H1 (cell line): ENCODE results near the gene THRB. TPM values are rescaled to one million over a fixed set of nuclear protein-coding genes. Genes with fewer than 3 reads are reported as not detected.

Experiments
- CTCF ChIA-PET: fragments of 300-600 bp; sonication (Branson Sonifier 250); formaldehyde crosslinking; loops from one replicate; lab custom pipeline; 2021; ENCODE audit not compliant: partially characterized antibody; lab: Charles Lee
- POLR2A ChIA-PET: fragments of 300-600 bp; sonication (Branson Sonifier 250); formaldehyde crosslinking; loops from one replicate; lab custom pipeline; 2021; ENCODE audit warnings: inconsistent platforms; ENCODE audit not compliant: partially characterized antibody; lab: Charles Lee
- DNase-seq, 2 experiments: peaks; one replicate each; pipeline versions ENCODE4 v3.0.0 to v3.0.0-alpha.2; 2010 to 2022; ENCODE audit warnings: low spot score in 2 of 2, low read depth in 1 of 2, mixed read lengths in 1 of 2
- FAIRE-seq: peaks from 2 replicates; lab custom pipeline; 2011; peaks lifted over from hg19 to GRCh38; lab: Jason Lieb, UNC
- H2AFZ ChIP-seq: 2 replicates; pipeline ENCODE4 v1.8.1; 2012; ENCODE audit warnings: low read length, inconsistent platforms
- H2AK5ac ChIP-seq: 2 replicates; pipeline ENCODE4 v1.6.1; 2013; ENCODE audit warnings: low read depth, low read length
- H2BK120ac ChIP-seq: replicated peaks from 2 replicates; pipeline ENCODE3; 2013; ENCODE audit warnings: low read depth, low read length, inconsistent platforms
- H2BK12ac ChIP-seq: 2 replicates; pipeline ENCODE4 v1.6.1; 2013; ENCODE audit warnings: low read depth, low read length
- H2BK15ac ChIP-seq: 2 replicates; pipeline ENCODE4 v1.6.1; 2013; ENCODE audit warnings: low read length
- H2BK20ac ChIP-seq: 2 replicates; pipeline ENCODE4 v1.6.1; 2013; ENCODE audit warnings: low read length
- H2BK5ac ChIP-seq: 2 replicates; pipeline ENCODE4 v1.6.1; 2013; ENCODE audit warnings: low read depth, low read length
- H3K14ac ChIP-seq: 2 replicates; pipeline ENCODE4 v1.6.1; 2013; ENCODE audit warnings: inconsistent platforms; ENCODE audit not compliant: insufficient read length
- H3K18ac ChIP-seq: 2 replicates; pipeline ENCODE4 v1.6.1; 2013; ENCODE audit warnings: low read length; ENCODE audit errors: extremely low read depth
- H3K23ac ChIP-seq: 2 replicates; pipeline ENCODE4 v1.6.1; 2013; ENCODE audit warnings: inconsistent platforms; ENCODE audit not compliant: insufficient read length
- H3K23me2 ChIP-seq: 2 replicates; pipeline ENCODE4 v1.6.1; 2013; ENCODE audit warnings: low read depth, low read length
- H3K27ac ChIP-seq: 2 replicates; pipeline ENCODE4 v1.6.1; 2011; ENCODE audit warnings: low read depth, low read length, inconsistent platforms
- H3K27me3 ChIP-seq, 4 experiments: replicated peaks in 1 of 4; 1 replicate in 1 of 4; 2 replicates in 3 of 4; pipeline versions ENCODE4 v1.6.1 to v1.8.1; 2011 to 2013; ENCODE audit warnings: low read length in 3 of 4, mild to moderate bottlenecking in 3 of 4, inconsistent platforms in 2 of 4, mixed read lengths in 2 of 4, moderate library complexity in 1 of 4; ENCODE audit not compliant: control insufficient read depth in 3 of 4, insufficient read depth in 3 of 4; ENCODE audit errors: extremely low read depth in 1 of 4
- H3K36me3 ChIP-seq, 4 experiments: 2 replicates each; pipeline versions ENCODE4 v1.6.1 to v1.8.1; 2011 to 2013; ENCODE audit warnings: mild to moderate bottlenecking in 4 of 4, low read length in 3 of 4, moderate library complexity in 2 of 4, control low read depth in 1 of 4, inconsistent platforms in 1 of 4; ENCODE audit not compliant: insufficient read depth in 4 of 4, control insufficient read depth in 2 of 4
- H3K4ac ChIP-seq: replicated peaks from 2 replicates; pipeline ENCODE3; 2013; ENCODE audit warnings: low read length, low read depth, mixed read lengths, inconsistent platforms; ENCODE audit not compliant: insufficient read length
- H3K4me1 ChIP-seq, 4 experiments: replicated peaks in 1 of 4; 1 replicate in 1 of 4; 2 replicates in 3 of 4; pipeline versions ENCODE4 v1.6.1 to v1.8.1; 2011 to 2013; ENCODE audit warnings: low read length in 3 of 4, inconsistent platforms in 2 of 4, mixed read lengths in 1 of 4; ENCODE audit not compliant: insufficient read depth in 4 of 4, control insufficient read depth in 3 of 4
- H3K4me2 ChIP-seq, 2 experiments: 2 replicates each; pipeline versions ENCODE4 v1.6.1 to v1.8.1; 2011 to 2013; ENCODE audit warnings: low read depth in 2 of 2, low read length in 2 of 2, control low read depth in 1 of 2, inconsistent platforms in 1 of 2, mild to moderate bottlenecking in 1 of 2; ENCODE audit not compliant: insufficient read depth in 1 of 2
- H3K4me3 ChIP-seq, 4 experiments: fragments of 200-600, 300-600 bp in 1 of 4; sonication (generic), shearing (Covaris generic), sonication (Bioruptor Twin) in 1 of 4; 2 replicates each; pipeline versions ENCODE4 v1.5.1 to v1.8.1; 2011 to 2016; ENCODE audit warnings: low read length in 4 of 4, low read depth in 3 of 4, control low read depth in 2 of 4, inconsistent platforms in 2 of 4, mild to moderate bottlenecking in 2 of 4, mixed read lengths in 1 of 4, moderate library complexity in 1 of 4; ENCODE audit not compliant: insufficient read depth in 2 of 4; ENCODE audit errors: extremely low read depth in 1 of 4
- H3K56ac ChIP-seq: replicated peaks from 2 replicates; pipeline ENCODE3; 2013; ENCODE audit warnings: low read depth, mild to moderate bottlenecking, mixed read lengths, low read length, inconsistent platforms; ENCODE audit not compliant: insufficient read length
- H3K79me1 ChIP-seq: 2 replicates; pipeline ENCODE4 v1.6.1; 2013; ENCODE audit warnings: low read depth, low read length, control low read depth
- H3K79me2 ChIP-seq, 2 experiments: 2 replicates each; pipeline versions ENCODE4 v1.6.1 to v1.8.1; 2012 to 2013; ENCODE audit warnings: low read length in 2 of 2, mild to moderate bottlenecking in 2 of 2, inconsistent platforms in 1 of 2; ENCODE audit not compliant: insufficient read depth in 2 of 2, control insufficient read depth in 1 of 2
- H3K9ac ChIP-seq, 4 experiments: replicated peaks in 1 of 4; 1 replicate in 1 of 4; 2 replicates in 3 of 4; pipeline versions ENCODE4 v1.6.1 to v1.8.1; 2011 to 2013; ENCODE audit warnings: low read depth in 3 of 4, low read length in 3 of 4, control low read depth in 2 of 4, mild to moderate bottlenecking in 2 of 4, moderate library complexity in 2 of 4, inconsistent platforms in 1 of 4; ENCODE audit errors: extremely low read depth in 1 of 4
- H3K9me3 ChIP-seq, 2 experiments: 2 replicates each; pipeline versions ENCODE4 v1.6.1 to v1.8.1; 2012 to 2013; ENCODE audit warnings: mild to moderate bottlenecking in 2 of 2, moderate library complexity in 2 of 2, control low read depth in 1 of 2, inconsistent platforms in 1 of 2, low read depth in 1 of 2, low read length in 1 of 2, mixed read lengths in 1 of 2; ENCODE audit not compliant: insufficient read depth in 2 of 2
- H4K20me1 ChIP-seq, 2 experiments: replicated peaks in 1 of 2; 2 replicates each; pipeline versions ENCODE3 to v1.8.1; 2011 to 2013; ENCODE audit warnings: inconsistent platforms in 2 of 2, low read length in 2 of 2, mild to moderate bottlenecking in 1 of 2; ENCODE audit not compliant: insufficient read depth in 2 of 2, control insufficient read depth in 1 of 2
- H4K5ac ChIP-seq: 2 replicates; pipeline ENCODE4 v1.6.1; 2013; ENCODE audit warnings: low read length, low read depth, mixed read lengths, inconsistent platforms; ENCODE audit not compliant: insufficient read length
- H4K8ac ChIP-seq: 2 replicates; pipeline ENCODE4 v1.8.0; 2013; ENCODE audit warnings: mild to moderate bottlenecking, moderate library complexity, low read length, inconsistent platforms; ENCODE audit not compliant: insufficient read depth; ENCODE audit errors: extremely low read depth
- H4K91ac ChIP-seq: replicated peaks from 2 replicates; pipeline ENCODE3; 2013; ENCODE audit warnings: low read length, mixed read lengths, inconsistent platforms; ENCODE audit not compliant: insufficient read length
- BRCA1 ChIP-seq: IDR thresholded peaks from 2 replicates; pipeline ENCODE4 v1.6.1; 2012; ENCODE audit warnings: low read depth, low read length, improper control_type of control experiment
- CBX5 ChIP-seq: fragments of 300-800, 300-1000 bp; sonication (generic); IDR thresholded peaks from 2 replicates; pipeline ENCODE4 v1.7.1; 2016; ENCODE audit warnings: antibody characterized with exemption, low read length, low read depth
- EP300 ChIP-seq, 2 experiments: IDR thresholded peaks; 1 replicate in 1 of 2; 2 replicates in 1 of 2; pipeline ENCODE4 v1.6.1; 2011 to 2012; ENCODE audit warnings: low read depth in 2 of 2, low read length in 2 of 2, mild to moderate bottlenecking in 2 of 2, borderline replicate concordance in 1 of 2, inconsistent platforms in 1 of 2, moderate library complexity in 1 of 2
- KDM1A ChIP-seq: fragments of 200-600, 300-600 bp; sonication (generic); IDR thresholded peaks from 2 replicates; pipeline ENCODE4 v1.7.1; 2016; ENCODE audit warnings: mild to moderate bottlenecking, low read length, borderline replicate concordance
- NRF1 ChIP-seq: IDR thresholded peaks from 2 replicates; pipeline ENCODE4 v1.6.1; 2011; ENCODE audit warnings: mild to moderate bottlenecking, low read depth, low read length, improper control_type of control experiment
- POLR2A ChIP-seq, 2 experiments: IDR thresholded peaks; 1 replicate in 1 of 2; 2 replicates in 1 of 2; pipeline ENCODE4 v1.6.1; 2011; ENCODE audit warnings: low read depth in 2 of 2, low read length in 2 of 2, mild to moderate bottlenecking in 2 of 2; ENCODE audit errors: control extremely low read depth in 1 of 2
- RAD21 ChIP-seq, 2 experiments: IDR thresholded peaks in 1 of 2; conservative IDR thresholded peaks in 1 of 2; 2 replicates each; pipeline ENCODE4 v1.6.1; 2011; ENCODE audit warnings: low read depth in 2 of 2, low read length in 2 of 2, improper control_type of control experiment in 1 of 2, inconsistent platforms in 1 of 2, mild to moderate bottlenecking in 1 of 2, moderate library complexity in 1 of 2
- SP1 ChIP-seq: IDR thresholded peaks from 2 replicates; pipeline ENCODE4 v1.6.1; 2011; ENCODE audit warnings: low read depth, low read length
- SP4 ChIP-seq: IDR thresholded peaks from 2 replicates; pipeline ENCODE4 v1.6.1; 2012; ENCODE audit warnings: low read length, inconsistent platforms
- SUZ12 ChIP-seq: fragments of 200-600 bp; sonication (generic); IDR thresholded peaks from 2 replicates; pipeline ENCODE4 v1.6.1; 2012; ENCODE audit warnings: mild to moderate bottlenecking, inconsistent platforms, low read length, moderate library complexity, mixed read lengths
- TAF7 ChIP-seq: optimal IDR thresholded peaks from 2 replicates; pipeline ENCODE3; 2011; ENCODE audit warnings: low read depth, mild to moderate bottlenecking, inconsistent platforms, low read length, moderate library complexity, borderline replicate concordance
- WGBS, 2 experiments: shearing (Covaris generic) in 1 of 2; methylation state at CpG; one replicate each; pipeline versions ENCODE4 v1.1.6 to v1.1.7; 2013 to 2015; ENCODE audit warnings: low lambda C conversion rate in 2 of 2, mixed read lengths in 2 of 2, inconsistent platforms in 1 of 2, low coverage in 1 of 2, missing lambda C conversion rate in 1 of 2; ENCODE audit not compliant: insufficient replicate concordance in 2 of 2, insufficient coverage in 1 of 2, insufficient read length in 1 of 2; ENCODE audit errors: extremely low coverage in 1 of 2, missing lambda C conversion rate in 1 of 2; 5-methylcytosine and 5-hydroxymethylcytosine counted together
- polyA plus RNA-seq, 7 experiments: library from polyadenylated mRNA; depleted of rRNA in 3 of 7; stranded (reverse) in 5 of 7; unstranded in 2 of 7; fragments of >200 nt in 5 of 7; fragments of 200-250 nt in 2 of 7; gene quantifications; 1 replicate in 5 of 7; 2 replicates in 1 of 7; 4 replicates in 1 of 7; pipeline versions ENCODE4 v1.2.1 to v1.2.3, GENCODE V29; 2011 to 2013; ENCODE audit warnings: missing spikeins in 2 of 7, mixed read lengths in 2 of 7
- total RNA-seq: library from RNA; stranded (reverse); fragmentation: NEBNext Ultra II Directional; extraction: Animal tissue kit (Norgen Biotek cat#: 25700); gene quantifications from 2 replicates; pipeline ENCODE4 v1.2.1, GENCODE V29; 2021

The THRB gene
- total and polyA plus RNA-seq, 2 of the 8 experiments (the other 6 are each of a cell fraction or from before 2014, with no cell fraction given) = 0.98 to 3.9 TPM

GRCh38 chr3:24336101-24336500 is 158.5 kb downstream of the THRB start:
- Histone ChIP-seq H3K23me2 (no peaks in the 10 kb centered on the region), H3K9me3 (no peaks in the 10 kb centered on the region), H3K4ac (no peak overlapping the region), H4K20me1 (no peaks in the 10 kb centered on the region), H4K91ac (no peak overlapping the region), H3K4me1 (no peaks in the 10 kb centered on the region), H3K18ac (no peak overlapping the region), H3K4me3 (no peak overlapping the region), H2BK5ac (no peak overlapping the region), H4K5ac (no peak overlapping the region), H2AFZ (no peak overlapping the region), H3K56ac (no peak overlapping the region), H3K27me3 (no peaks in the 10 kb centered on the region), H2AK5ac (no peak overlapping the region), H3K36me3 (no peaks in the 10 kb centered on the region), H3K4me2 (no peak overlapping the region), H3K14ac (no peak overlapping the region), H3K79me1 (no peaks in the 10 kb centered on the region), H2BK15ac (no peak overlapping the region), H3K79me2 (no peaks in the 10 kb centered on the region), H4K8ac (no peak overlapping the region), H2BK12ac (no peak overlapping the region), H2BK20ac (no peak overlapping the region), H3K23ac (no peak overlapping the region), H3K27ac (no peak overlapping the region), H3K9ac (no peak overlapping the region), H2BK120ac (no peak overlapping the region)
- no peak for FAIRE-seq
- DNase-seq = no peak
- no peak for TF ChIP-seq TAF7
- TF ChIP-seq SP1 = no peak
- no peak for TF ChIP-seq SUZ12
- TF ChIP-seq KDM1A = no peak
- TF ChIP-seq RAD21 (IDR thresholded peaks at IDR 0.05 in 1 of 2, conservative IDR thresholded peaks at IDR 0.05 in 1 of 2; ENCODE audit: low read depth in 2 of 2, low read length in 2 of 2) = no peak
- no peak for TF ChIP-seq POLR2A (IDR thresholded peaks at IDR 0.05; ENCODE audit: control extremely low read depth in 1 of 2, low read depth in 2 of 2, low read length in 2 of 2)
- TF ChIP-seq NRF1 = no peak
- TF ChIP-seq BRCA1 = no peak
- TF ChIP-seq EP300 (IDR thresholded peaks at IDR 0.05; ENCODE audit: borderline replicate concordance in 1 of 2, low read depth in 2 of 2, low read length in 2 of 2) = no peak
- TF ChIP-seq SP4 = no peak
- no peak for TF ChIP-seq CBX5
- CTCF ChIA-PET = no interaction called here
- POLR2A ChIA-PET = no interaction called here
- WGBS, 2 experiments = 90% methylated on average over 3 of the region's 3 CpGs; no CpG with 5 or more reads in 1 of the 2 experiments
